ENCODE data around the gene IL1R2.

DNA sequence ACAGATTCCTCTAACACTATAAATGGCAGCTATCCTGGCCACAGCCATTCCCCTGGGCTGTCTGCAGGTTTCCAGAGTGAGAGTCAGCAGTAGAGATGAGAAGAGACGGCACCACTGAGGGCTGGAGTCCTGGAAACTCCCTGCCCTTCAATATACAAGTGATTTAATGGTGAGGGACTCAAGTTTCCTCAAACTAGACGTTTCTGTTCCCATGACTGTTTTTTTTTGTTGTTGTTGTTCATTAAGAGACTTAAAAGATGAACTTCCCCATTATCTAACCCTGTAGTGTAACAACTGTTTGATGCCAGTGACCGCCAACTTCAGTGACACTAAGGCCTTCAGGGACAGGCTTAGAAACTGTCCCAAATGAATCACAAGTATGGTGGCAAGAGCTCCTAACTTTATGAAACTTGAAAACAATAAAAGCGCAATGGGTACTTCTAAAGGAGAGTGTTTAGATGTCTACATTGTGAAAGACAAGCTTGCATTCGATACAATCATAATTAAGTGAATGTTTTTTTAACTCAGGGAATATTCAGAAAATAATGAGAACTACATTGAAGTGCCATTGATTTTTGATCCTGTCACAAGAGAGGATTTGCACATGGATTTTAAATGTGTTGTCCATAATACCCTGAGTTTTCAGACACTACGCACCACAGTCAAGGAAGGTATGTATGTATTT lies 34.0 kb downstream of the IL1R2 start:
- TF ChIP-seq EZH2 (IDR thresholded peaks at IDR 0.05; ENCODE audit: low read length, missing control alignments) = no peak
- TF ChIP-seq, protein P1, sequence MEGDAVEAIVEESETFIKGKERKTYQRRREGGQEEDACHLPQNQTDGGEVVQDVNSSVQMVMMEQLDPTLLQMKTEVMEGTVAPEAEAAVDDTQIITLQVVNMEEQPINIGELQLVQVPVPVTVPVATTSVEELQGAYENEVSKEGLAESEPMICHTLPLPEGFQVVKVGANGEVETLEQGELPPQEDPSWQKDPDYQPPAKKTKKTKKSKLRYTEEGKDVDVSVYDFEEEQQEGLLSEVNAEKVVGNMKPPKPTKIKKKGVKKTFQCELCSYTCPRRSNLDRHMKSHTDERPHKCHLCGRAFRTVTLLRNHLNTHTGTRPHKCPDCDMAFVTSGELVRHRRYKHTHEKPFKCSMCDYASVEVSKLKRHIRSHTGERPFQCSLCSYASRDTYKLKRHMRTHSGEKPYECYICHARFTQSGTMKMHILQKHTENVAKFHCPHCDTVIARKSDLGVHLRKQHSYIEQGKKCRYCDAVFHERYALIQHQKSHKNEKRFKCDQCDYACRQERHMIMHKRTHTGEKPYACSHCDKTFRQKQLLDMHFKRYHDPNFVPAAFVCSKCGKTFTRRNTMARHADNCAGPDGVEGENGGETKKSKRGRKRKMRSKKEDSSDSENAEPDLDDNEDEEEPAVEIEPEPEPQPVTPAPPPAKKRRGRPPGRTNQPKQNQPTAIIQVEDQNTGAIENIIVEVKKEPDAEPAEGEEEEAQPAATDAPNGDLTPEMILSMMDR (conservative IDR thresholded peaks at IDR 0.05 in 1 of 2, IDR thresholded peaks at IDR 0.05 in 1 of 2; ENCODE audit: low read depth in 1 of 2, low read length in 2 of 2) = no peak
